Stimulated activated CD8-positive, alpha-beta memory T cell treated with anti-CD3 and anti-CD28 coated beads, Interleukin-7, amount 100 ng/mL, for 1 hour (primary cell): Measurements from ENCODE around the gene SLC39A3.

Experiments
- DNase-seq, 2 donors: peaks; one replicate each; pipeline ENCODE4 v3.0.0-alpha.2; 2020; ENCODE audit warnings: low read depth in 2 of 2

The SLC39A3 gene

GRCh38 chr19:2747349-2747748 lies 7.5 kb upstream of the SLC39A3 start:
- DNase-seq = no peak

GRCh38 chr19:2744113-2744512 lies 4.3 kb upstream of the SLC39A3 start:
- no peak for DNase-seq

DNA sequence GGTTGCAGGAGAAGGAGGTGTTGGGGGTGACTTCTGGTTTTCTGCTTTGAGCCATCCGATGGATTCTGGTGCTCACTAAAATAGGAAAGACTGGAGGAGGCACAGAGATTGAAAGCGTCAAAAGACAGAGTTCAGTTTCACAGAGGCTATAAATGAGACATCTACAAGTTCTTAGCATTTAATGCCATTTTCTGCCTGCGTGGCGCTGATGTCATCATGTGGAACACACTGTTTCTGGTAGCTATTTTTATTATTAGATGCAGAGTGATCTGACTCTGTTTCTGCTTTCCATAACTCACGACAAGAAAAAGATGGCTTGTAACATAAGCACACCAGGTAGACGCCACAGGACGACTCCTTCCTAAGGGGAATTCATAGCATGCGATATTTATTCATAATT lies 3.3 kb upstream of the SLC39A3 start:
- no peak for DNase-seq

GRCh38 chr19:2740314-2740656 lies 468 bp upstream of the SLC39A3 start:
- DNase-seq = no peak

DNA sequence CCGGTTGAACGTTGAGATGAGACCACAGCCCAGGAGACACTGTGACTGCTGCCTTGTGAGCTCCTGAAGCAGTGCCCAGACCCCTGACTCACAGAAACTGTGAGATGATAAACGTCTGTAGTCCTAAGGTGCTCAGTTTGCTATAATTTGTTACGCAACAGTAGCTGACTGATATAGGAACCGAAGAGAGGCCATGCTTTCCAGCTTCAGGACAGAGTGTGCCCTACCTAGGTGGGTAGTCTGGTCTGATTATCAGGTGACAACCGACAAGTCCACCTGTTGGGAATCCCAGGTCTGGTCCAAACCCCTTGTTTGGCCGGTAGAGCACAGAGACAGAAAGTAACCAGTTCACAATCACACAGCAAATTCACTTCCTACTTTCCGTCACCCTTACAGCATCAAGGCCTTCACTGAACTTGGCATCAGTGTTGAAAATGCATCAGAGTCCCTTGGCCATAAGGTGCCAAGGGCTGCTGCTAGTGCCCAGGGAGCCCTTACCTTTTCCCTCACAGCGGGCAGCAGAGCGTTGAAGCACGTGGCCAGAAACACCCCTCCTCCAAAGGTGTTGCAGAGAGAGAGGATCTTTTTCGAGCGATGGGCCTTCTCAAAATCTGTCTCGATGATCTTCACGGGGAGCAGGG lies 3.1 kb downstream of the SLC39A3 start:
- no peak for DNase-seq

GRCh38 chr19:2735374-2735773 lies 4.4 kb downstream of the SLC39A3 start:
- DNase-seq = no peak

DNA sequence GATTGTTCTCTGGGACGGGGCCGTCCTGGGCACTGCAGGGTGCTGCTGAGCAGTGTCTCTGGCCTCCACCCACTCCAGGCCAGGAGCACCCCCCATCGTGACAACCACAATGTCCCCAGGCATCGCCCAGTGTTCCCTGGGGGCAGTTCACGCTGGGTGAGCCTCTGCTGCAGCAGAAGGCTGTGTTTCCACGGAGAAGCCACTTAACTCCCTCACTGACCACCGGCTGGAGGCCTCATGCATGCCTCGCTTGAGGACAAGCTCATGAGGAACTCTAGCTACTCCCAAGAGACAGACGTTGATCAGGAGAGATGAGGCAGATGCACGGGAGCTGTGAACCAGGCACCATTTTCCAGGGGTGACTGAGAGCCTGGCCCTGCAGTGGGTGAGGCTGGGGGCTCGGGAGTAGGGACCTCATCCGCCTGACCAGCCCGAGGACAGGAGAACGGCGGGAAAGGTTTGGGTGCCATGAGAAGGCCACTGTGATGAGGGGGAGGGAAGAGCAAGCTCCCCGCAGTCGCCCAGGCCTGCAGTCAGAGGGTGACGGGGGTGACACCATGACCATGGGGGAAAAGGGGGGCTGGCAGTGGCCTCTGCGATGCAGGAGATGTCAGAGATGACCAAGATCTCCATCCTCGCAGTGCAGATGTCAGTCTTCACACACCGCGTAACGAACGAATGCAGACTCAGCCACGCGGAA lies 5.1 kb downstream of the SLC39A3 start:
- DNase-seq = no peak

GRCh38 chr19:2733930-2734588 lies 5.8 kb downstream of the SLC39A3 start:
- no peak for DNase-seq

DNA sequence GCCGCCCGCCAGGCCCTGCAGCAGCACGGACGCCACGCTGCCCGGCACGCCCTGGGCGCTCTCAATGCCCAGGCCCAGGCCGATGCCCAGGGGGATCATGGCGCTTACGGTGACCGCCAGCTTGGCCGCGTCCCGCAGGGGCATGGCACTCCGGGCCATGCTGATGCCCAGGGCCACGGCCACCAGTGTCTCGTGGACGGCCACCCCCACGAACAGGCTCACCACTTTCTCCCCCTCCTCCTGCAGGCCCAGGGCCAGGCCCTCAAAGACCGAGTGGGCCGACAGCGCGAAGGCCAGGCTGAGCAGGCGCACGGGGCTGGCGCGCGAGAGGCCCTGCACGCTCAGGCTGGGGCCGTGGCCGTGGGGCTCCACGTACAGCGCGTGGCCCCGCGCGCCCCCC lies 6.9 kb downstream of the SLC39A3 start:
- no peak for DNase-seq

GRCh38 chr19:2732157-2732725 lies 7.6 kb downstream of the SLC39A3 start:
- no peak for DNase-seq

DNA sequence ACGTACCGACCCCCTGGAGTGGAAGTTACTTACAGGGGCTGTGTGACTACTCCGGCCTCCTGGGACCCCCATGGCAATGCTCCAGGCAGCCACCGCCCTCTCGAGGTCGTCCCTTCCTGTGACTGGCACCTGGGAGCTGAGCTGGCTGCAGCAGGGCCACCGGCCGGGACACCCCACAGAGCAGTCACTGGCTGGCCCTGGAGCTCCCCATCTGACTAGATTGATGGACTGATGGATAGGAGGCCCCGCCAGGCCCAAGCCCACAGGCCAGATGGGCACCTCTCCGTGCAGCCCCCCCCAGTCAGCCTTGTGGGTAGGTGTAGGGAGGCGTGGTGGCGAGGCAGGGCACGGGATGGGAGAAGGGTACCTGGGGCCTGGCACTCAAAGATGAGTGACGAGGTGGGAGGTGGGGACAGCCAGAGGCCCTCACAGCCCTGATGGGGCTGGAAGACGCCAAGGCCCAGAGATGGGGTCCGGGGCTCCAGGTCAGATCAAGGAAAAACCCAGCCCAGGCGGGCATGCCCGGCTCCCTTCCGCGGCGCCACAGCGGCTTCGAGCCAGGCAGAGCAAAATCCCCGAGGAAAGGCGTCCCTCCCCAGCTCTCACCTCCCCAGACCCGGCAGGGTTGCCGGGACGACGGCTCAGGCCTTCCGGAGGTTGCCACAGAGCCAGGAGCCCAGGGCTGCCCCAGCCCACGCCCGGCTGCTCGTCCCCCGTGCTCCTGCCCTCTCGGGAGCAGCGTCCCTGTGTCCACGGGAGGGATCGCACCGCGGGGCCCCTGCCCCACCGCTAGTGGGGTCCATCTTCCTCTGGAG lies 8.4 kb downstream of the SLC39A3 start:
- no peak for DNase-seq

DNA sequence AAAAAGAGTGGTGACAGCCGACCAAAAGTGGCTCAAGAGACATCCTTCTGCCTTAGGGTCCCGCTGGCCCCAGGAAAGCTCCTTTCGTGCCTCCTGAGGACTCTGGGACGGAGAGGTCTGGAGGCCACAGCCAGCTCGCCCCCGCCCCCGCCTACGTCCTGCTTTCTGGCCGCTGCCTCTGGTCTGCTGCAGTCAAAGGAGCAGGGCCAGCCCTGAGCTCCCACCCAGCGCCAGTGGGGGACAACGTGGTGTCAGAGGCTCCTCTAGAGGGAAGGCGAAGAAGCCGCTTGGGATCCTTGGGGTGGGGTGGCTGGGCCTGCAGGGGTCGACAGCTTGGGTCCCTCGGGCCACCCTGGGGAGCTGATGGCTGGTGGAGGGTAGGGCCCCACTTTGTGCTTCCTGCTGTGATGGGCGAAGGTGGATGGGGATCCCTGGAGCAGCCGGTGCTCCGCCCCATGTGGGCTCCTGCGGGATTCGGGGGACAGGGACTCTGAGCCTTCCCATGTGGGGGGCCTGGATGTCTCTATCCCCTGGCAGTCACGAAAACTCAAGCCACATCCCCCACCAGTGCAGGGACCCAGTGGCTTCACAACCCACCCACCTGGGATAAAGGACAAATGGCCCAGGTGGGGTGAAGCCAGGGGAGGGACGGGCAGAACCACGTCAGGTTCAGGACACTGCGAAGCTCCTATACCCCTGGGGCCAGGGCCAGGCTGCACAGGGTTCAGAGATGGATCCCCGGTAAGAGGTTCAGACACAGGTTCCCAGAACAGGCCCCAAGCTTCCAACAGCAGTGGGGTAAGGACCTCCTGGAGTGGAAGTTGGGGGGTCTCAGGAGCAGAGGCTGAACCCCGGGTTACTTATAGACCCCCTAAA lies 9.6 kb downstream of the SLC39A3 start:
- no peak for DNase-seq

DNA sequence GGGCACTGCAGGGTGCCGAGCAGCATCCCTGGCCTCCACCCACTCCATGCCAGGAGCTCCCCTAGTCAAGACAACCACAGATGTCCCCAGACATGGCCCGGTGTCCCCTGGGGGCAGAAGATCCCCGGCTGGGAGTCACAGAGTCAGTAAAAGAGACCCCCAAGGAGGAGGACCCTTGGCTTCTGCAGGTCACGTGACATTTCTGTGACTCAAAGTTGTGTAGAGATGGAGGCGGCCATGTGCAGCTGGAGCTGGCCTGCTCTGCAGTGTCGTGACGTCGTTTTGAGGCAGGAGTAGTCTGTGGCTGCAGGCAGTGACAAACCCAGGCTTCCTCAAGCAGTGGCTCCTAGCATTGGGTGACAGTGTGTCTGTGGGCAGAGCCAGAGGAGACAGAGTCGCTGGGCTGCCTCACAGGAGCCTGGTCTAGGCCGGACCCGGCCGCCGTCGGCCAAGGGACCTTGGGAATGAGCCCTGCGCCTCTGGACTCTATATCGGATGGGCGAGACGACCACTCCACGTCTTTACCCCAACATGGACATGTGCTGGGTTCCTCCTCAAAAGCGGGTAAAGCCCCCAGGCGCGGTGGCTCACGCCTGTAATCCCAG lies 10.9 kb downstream of the SLC39A3 start:
- no peak for DNase-seq

DNA sequence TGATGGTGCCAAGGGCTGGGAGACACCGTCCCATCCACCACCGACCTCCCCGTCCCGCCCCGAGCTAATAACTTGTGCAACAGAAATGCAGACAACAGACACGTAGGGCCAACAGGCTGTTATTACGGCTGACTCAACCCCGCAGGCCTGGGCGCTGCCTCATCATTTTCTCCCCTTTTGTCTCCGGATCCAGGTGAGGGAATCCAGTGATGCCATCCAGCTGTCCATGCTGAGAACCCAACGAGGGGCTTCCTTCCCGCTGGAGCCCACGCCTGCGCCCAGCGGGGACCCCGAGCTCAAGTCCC lies 12.2 kb downstream of the SLC39A3 start:
- no peak for DNase-seq

DNA sequence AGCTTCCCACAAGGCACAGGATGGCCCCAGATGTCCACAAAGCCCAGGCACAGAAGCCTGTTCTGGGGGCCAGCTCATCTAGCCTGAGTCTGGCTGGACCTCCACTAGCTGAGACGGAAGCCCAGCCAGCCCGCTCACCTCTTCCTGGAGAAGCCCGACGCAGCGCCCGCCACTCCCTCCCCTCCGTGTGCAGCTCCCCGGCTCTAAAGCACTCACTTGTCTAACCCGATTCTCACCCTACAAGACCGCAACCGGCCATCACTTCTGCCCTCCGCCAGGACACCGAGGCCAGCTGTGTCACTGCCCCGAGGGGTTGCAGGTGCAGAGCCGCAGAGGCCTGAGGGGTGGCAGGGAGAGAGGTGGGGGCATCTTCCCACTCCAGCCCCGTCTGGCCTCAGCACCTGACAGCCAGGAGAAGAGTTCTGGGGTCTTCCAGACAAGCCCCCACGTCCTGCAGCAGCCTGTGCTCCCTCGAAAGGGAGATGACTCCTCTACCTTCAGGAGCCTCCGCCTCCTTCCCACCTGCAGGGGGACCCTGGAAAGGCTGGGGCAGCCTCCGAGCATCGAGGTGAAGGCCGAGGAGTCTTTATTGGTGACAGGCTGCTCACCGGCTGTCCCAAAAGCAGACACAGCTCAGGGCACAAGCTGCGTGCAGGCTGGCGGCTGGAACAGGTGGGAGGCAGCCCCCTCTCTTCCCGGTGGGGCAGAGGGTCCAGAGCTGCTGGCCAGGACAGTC lies 12.7 kb downstream of the SLC39A3 start:
- no peak for DNase-seq

DNA sequence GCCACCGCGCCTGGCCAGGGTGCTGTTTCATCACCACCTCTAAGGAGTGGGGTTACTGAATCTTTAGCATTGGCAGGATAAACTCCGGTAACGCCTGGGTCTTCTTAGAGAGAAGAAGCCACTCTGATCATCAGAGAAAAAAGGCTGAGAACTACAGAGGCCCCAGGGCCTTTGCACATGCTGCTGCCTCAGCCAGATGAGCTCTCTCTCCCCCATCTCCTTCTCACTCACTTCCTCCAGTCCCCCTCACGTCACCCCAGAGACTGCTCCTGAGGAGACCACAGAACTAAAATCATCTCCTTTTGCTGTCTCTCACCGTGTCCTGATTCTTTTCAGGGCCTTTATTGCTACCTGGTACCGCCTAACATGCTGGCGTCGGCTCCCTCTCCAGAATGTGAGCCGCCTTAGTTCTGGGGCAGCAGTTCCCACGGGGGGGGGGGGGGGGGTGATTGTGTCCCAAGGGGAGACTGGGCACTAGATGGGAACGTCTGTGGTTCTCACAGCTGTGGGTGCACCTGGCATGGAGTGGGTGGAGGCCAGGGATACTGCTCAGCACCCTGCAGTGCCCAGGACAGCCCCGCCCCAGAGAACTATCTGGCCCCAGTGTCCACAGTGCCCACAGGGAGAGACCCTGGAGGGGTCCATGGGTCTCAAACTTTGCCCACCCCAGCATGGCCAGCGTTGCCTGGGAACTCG lies 13.5 kb downstream of the SLC39A3 start:
- DNase-seq = no peak

DNA sequence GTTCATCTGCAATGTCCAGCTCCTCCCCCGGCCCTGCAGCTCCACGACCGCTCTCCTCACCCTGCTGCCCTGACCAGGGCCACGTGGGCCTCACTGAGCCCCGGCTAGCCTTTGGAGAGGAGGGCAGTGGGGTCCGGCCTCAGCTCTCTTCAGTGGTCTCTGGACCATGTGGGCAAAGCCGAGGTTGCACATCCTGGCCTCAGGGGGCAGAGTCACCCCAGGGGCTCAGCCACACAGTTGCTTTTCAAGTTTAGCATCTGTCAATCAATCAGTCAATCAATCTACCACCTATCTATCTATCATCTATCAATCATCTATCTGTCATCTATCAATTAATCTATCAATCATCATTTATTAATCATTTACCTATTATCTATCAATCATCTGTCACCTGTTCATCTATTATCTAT lies 15.7 kb downstream of the SLC39A3 start:
- DNase-seq = no peak

DNA sequence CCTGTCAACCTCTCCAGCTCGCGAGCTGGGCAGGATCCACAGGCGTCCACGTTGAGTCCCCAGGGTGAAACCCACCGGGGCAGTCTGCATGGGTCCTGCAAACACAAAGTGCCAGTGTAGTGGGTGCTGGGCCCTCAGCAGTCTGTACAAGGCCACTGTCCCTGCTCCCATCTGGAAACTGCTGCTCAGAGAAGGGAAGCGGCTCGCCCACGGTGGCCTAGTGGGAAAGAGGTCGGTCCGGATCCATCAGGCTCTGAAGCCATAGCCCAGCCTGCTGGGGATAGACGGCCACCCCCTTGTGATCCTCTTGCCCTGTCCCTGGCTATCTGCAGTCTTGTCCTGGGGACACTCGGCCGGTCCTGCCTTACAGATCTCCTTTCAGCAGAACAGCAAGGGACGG lies 16.1 kb downstream of the SLC39A3 start:
- no peak for DNase-seq

GRCh38 chr19:2723345-2723715 lies 16.5 kb downstream of the SLC39A3 start:
- DNase-seq = no peak
